LNCAP (cell line): ENCODE measurements around the gene PRDX1.

Experiments
- CTCF ChIP-seq: fragments of 450-650 bp; IDR thresholded peaks from 2 replicates; pipeline ENCODE4 v1.5.1; 2017; ENCODE audit warnings: mild to moderate bottlenecking

The PRDX1 gene

GRCh38 chr1:45563843-45564242, 42.2 kb upstream of the PRDX1 start:
- no peak for TF ChIP-seq CTCF

GRCh38 chr1:45557422-45557944, 35.8 kb upstream of the PRDX1 start:
- TF ChIP-seq CTCF: no peak

GRCh38 chr1:45554198-45554597, 32.5 kb upstream of the PRDX1 start:
- no peak for TF ChIP-seq CTCF

- no peak for TF ChIP-seq CTCF
Measured at GRCh38 chr1:45552331-45552730, 30.6 kb upstream of the PRDX1 start.

- no peak for TF ChIP-seq CTCF
Measured at GRCh38 chr1:45551684-45552083, 30.0 kb upstream of the PRDX1 start.

DNA sequence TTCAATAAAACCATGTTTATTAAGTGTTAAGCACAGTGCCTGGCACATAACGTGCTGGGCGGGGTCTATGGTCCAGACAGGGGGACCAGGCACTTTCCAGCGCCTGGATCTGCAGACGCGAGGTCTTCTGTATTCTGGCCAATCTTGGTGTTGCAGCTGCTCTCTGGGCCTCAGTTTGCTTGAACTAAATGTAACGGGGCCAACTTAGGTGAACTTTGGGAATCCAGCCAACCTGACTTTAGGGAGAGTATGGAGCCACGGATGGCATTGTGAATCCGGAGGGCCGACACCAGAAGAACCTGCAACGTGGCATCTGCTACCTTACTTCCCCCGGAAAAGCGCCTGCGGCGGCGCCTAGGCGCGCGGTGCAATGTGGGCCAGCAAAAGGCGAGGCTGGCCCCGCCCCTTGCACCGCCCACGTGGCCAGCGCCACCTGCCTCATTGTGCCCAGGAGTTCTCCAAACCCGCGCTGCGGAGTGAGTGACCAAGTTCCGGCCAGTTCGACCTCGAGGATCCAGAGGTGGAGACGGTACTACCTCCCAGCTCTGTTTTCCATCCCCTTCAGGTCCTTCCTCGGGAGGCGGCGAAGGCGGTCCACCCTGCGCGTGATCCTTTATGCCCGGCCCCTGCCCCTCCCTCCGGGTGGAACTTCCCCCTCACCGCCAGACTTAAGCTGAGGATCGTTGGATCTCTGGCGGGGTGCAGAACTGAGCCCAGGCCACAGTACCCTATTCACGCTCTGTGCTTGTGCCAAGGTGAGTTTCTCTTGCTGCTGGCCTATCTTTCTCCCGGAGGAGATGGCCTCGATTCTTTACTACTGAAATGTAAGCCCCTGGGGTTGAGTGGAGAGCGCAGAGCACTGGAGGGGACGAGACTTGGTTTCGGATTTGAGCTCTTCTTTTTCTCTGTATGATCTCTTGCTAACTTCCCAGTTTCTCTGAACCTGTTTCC, 29.0 kb upstream of the PRDX1 start, which contains the start of gene AKR1A1:
Gene AKR1A1 (plus strand): TSS at position 426 of the 951 bp plus-strand sequence. CDS start 10,969 bp downstream, outside the sequence.
- no peak for TF ChIP-seq CTCF

GRCh38 chr1:45545553-45546310, 24.0 kb upstream of the PRDX1 start:
- TF ChIP-seq CTCF: no peak
